Vein endothelial cell (primary cell): ENCODE data around the gene BRIP1. TPM values are rescaled to one million over a fixed set of nuclear protein-coding genes. Genes with fewer than 3 reads are reported as not detected.

Source experiments
- small RNA-seq: library from RNA; depleted of rRNA; stranded (forward); fragments of <200 nt; gene quantifications from one replicate; pipeline ENCODE3, GENCODE V24; 2012
- total RNA-seq: library from RNA; depleted of rRNA; stranded (reverse); fragments of >200 nt; gene quantifications from 2 replicates; pipeline ENCODE4 v1.2.3, GENCODE V29; 2012

BRIP1 gene
- 5.2 and 11.0 TPM in 2 replicates for total RNA-seq

GRCh38 chr17:61862975-61863800 lies at the start of gene BRIP1:
Gene BRIP1 (minus strand): TSS chr17:61863528. CDS start chr17:61861539, 1,989 bp downstream.

Small RNA genes within 50 kb of the gene (small RNA-seq; reads per million reads assigned to genes)
- gene RF00019: not detected

Other genes starting within 250 kb of the BRIP1 start
- gene INTS2, start 64.5 kb upstream of the BRIP1 start, total RNA-seq: 12.7 and 19.1 TPM in 2 replicates
- gene MED13, start 201.8 kb upstream of the BRIP1 start, total RNA-seq: 62.7 and 77.6 TPM in 2 replicates